GM10266 (cell line): ENCODE measurements around the gene SPECC1.
"Not testable (repeated sequence)": the region's sequence is repeated elsewhere in the genome, so short reads cannot be mapped to it uniquely, and the experiment has no call there.

Source experiments
- DNase-seq: peaks from one replicate; pipeline ENCODE4 v3.0.0; 2012; ENCODE audit errors: extremely low spot score
- TF ChIP-seq, protein P1 (sequence below): IDR thresholded peaks from 2 replicates; pipeline ENCODE4 v1.5.1; 2012; ENCODE audit warnings: mild to moderate bottlenecking, low read depth; ENCODE audit not compliant: control insufficient read depth, insufficient read depth; ENCODE audit errors: missing control alignments

The SPECC1 gene

DNA sequence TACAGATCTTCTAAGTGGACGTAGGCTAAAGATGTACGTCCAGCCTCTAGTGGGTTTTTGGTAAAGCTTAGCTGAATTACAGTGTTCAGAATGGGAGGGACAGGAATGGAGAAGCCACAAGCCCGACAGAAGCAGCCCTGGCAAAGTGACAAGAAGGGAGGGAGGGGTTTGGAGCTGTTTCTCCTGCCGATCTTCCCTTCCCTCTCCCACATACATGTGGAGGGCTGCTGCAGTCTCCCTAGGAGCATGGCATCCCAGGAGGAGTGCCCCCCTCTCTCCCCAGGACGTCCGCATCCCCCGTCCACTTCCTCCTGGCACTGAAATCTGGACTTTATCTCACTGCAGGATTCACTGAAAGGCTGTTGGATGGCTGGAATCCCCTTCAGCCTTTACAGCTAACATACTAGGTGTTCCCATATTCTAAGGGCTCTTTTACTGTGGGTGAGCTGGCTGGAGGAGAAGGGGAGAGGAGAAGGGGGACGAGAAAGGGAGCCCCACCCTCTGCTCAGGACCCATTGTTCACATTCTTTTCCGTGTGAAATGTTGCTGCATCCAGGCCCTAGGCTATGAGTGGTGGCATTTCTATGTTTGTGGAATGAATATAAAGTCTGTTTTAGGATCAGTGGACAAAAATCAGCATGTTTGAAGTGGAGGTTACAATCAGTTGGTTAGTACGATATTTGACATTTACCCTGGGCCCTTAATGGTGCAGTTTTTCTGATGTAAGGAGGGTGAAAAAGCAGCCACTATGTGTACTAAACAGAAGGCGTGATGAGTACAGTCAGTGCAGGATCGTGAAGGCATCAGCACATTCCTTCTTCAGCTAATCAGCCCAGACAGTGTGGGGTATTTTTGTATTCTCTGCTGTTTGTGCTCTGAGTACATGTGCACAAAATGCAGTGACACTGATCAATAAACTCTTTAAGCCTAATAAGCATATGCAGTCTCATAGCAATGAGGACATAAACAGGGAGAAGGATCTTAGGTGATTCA lies 94.6 kb downstream of the SPECC1 start:
- TF ChIP-seq, protein P1, sequence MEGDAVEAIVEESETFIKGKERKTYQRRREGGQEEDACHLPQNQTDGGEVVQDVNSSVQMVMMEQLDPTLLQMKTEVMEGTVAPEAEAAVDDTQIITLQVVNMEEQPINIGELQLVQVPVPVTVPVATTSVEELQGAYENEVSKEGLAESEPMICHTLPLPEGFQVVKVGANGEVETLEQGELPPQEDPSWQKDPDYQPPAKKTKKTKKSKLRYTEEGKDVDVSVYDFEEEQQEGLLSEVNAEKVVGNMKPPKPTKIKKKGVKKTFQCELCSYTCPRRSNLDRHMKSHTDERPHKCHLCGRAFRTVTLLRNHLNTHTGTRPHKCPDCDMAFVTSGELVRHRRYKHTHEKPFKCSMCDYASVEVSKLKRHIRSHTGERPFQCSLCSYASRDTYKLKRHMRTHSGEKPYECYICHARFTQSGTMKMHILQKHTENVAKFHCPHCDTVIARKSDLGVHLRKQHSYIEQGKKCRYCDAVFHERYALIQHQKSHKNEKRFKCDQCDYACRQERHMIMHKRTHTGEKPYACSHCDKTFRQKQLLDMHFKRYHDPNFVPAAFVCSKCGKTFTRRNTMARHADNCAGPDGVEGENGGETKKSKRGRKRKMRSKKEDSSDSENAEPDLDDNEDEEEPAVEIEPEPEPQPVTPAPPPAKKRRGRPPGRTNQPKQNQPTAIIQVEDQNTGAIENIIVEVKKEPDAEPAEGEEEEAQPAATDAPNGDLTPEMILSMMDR, result no peak
- DNase-seq, result no peak

DNA sequence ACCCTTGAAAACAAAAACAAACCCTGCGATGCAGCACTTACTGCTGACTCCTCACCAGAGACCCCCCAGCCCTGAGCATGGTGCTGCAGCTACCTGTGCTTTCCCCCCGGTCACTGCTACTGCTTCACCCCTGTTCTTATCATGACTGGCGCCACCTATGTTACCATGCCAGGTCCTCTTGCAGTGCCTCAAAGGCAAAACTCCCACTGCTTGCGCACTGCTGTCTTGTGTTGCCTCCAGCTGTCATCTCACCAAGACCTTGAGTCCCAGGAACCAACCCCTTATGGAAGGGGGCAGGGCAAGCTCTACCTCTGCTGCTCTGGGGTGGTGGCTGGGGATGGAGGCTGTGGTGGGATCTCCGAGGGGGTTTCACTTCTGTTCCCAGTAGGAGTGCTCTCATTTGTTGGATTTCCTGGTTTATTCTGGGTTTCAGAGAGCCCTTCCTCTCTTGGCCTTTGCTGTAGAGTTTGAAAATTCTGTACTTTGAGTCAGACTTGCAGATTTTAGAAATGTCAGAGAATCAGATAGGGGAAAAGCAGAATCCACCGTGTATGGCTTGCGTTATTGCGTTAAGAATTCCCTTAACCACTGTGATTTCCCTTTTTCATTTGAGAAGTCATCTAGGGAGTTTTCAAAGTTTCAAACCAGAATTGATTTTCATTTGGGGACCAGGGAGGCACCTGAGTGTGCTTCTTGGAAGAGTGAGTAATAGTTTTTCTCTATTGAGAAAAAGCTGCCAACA lies 96.6 kb downstream of the SPECC1 start:
- DNase-seq, result no peak
- TF ChIP-seq, protein P1, result peak; percentile 3

GRCh38 chr17:20106446-20106845 lies 97.3 kb downstream of the SPECC1 start:
- DNase-seq, result not testable (repeated sequence)

DNA sequence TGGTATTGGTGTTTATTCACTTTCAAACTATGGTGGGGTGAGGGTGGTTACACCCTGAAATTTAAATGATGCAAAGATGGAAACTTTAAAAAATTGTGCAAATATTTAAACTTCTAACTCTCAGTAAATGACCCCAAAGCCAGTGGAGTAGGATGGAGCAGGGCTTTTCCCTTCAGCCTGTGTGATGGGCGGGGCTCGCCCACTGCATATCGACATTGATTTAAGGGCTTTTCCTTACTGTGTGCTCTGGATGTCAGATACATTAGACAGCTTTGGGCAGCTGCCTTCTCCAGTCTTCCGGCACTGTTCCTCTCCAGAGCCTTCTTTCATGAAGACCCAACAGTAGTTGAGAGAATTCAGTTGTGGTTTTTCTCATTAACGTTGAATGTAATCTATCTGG lies 99.9 kb downstream of the SPECC1 start:
- no peak for DNase-seq
- TF ChIP-seq, protein P1, result no peak

DNA sequence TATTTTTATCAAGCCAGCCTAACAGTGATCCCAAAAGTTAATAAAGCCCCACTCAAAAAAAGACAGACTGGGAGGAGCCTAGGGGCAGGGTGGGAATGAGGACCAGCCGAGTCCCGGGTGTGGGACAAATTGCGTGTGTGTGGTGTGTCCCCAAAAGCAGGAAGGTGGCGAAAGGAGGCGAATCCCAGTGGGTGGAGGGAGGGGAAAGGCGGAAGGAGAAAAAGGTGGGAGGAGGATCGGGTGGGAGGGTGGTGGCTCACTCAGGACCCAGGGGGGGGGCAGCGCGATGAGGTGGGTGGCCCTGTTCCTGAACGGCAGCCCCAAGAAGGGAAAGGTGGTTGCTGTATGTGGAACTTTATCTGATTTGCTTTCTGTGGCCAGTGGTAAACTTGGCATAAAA lies 102.4 kb downstream of the SPECC1 start:
- no peak for DNase-seq
- TF ChIP-seq, protein P1, result no peak

- TF ChIP-seq, protein P1, result no peak
- DNase-seq, result no peak
Measured at GRCh38 chr17:20114466-20114865, 105.3 kb downstream of the SPECC1 start.

- peak; percentile 40 for DNase-seq
- TF ChIP-seq, protein P1, result peak; percentile 54
Measured at GRCh38 chr17:20116683-20117309, 107.6 kb downstream of the SPECC1 start.
